Mucosa of rectum (tissue), 2 donors: ENCODE data around the gene ARHGEF2.

Experiments
- H3K27ac ChIP-seq, 2 donors: one replicate each; pipeline ENCODE4 v1.7.0; 2013; ENCODE audit warnings: inconsistent platforms in 2 of 2, low read depth in 2 of 2, low read length in 2 of 2
- H3K27me3 ChIP-seq, 2 donors: one replicate each; pipeline ENCODE4 v1.7.0; 2013; ENCODE audit warnings: low read length in 2 of 2; ENCODE audit not compliant: control insufficient read depth in 2 of 2, insufficient read depth in 2 of 2
- H3K36me3 ChIP-seq, 2 donors: one replicate each; pipeline ENCODE4 v1.7.0; 2013; ENCODE audit warnings: low read length in 2 of 2; ENCODE audit not compliant: control insufficient read depth in 2 of 2, insufficient read depth in 2 of 2
- H3K4me1 ChIP-seq, 2 donors: one replicate each; pipeline ENCODE4 v1.7.0; 2013; ENCODE audit warnings: low read length in 2 of 2, mild to moderate bottlenecking in 1 of 2; ENCODE audit not compliant: control insufficient read depth in 2 of 2, insufficient read depth in 2 of 2
- H3K4me3 ChIP-seq, 2 donors: one replicate each; pipeline ENCODE4 v1.7.0; 2013; ENCODE audit warnings: low read length in 2 of 2
- H3K9ac ChIP-seq, 2 donors: one replicate each; pipeline ENCODE4 v1.7.0; 2013; ENCODE audit warnings: low read length in 2 of 2, low read depth in 1 of 2, mild to moderate bottlenecking in 1 of 2
- H3K9me3 ChIP-seq, 2 donors: one replicate each; pipeline ENCODE4 v1.7.0; 2013; ENCODE audit warnings: low read length in 2 of 2; ENCODE audit not compliant: control insufficient read depth in 2 of 2
- donor health status: healthy.
- donor health status: Normal muscosa, but diverticular disease.

Gene ARHGEF2

DNA sequence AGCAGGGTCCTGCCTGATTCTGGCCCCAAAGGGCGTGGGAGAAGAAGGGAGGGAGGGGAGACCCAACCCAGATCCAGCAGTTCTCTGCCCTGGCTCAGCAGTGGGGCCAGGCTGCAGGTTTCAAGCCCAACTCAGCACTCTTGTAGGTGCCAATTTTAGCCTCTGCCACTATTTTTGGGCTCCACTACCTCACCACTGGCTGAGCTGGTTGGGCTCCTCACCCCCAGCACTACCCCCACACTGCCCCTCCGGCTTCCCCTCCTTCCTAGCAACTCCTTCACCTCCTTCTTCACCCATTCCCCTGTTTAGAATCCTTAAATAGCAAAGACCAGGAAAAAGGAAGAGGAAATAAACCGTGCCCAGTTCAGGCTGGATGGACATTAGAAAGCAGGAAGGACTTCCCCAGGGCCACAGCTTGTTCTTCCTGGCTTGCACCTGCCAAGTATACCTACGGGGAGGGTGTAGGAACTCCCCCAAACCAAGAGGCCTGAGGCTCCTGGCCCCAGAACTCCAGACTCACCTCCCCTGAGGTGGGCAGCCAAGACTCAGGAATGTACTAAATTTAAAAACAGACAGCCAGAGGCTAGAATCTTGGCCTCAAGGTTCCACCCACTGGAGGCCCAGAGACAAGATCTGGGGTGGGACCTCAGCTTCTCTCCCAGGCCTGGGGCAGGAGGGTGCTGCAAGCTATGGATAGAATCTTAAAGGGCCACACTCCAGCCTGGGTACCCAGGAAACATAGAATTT lies 1.4 kb upstream of the ARHGEF2 start:
- H3K27ac ChIP-seq, result peak overlapping the region; percentile 87 to 94
- no peaks in the 10 kb centered on the region for H3K27me3 ChIP-seq
- peaks cover 62 to 66% of the 10 kb centered on the region in 2 donors for H3K4me1 ChIP-seq
- H3K9me3 ChIP-seq, result no peaks in the 10 kb centered on the region
- H3K4me3 ChIP-seq, result peak overlapping the region; percentile 83 to 84
- H3K9ac ChIP-seq, result peak overlapping the region; percentile 82 to 83
- H3K36me3 ChIP-seq, result peaks cover 3% of the 10 kb centered on the region in 2 donors

DNA sequence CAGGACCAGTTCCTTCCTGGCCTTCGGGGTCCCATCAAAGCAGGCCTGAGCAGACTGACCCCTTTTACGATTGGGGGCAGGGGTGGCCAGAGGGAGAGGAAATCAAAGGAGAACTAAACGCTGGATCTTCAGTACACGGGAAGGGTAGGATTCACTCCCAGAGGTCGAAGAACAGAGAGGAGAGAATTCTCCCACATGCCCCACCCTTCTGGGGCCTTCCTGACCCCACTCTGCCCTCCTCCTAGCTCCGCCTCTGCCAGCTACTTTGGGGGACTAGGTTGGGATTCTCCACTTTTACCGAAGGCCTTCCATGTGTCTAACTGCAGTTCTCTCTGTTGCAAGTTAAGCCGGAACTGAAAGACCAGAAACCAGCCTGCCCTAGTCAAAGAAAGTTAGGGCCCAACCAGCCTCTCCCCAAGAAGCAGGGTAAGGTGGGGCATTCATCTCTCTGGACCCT lies 654 bp upstream of the ARHGEF2 start:
- peaks cover 65 to 70% of the 10 kb centered on the region in 2 donors for H3K4me1 ChIP-seq
- H3K9me3 ChIP-seq, result no peaks in the 10 kb centered on the region
- H3K9ac ChIP-seq, result peak overlapping the region; percentile 82 to 83
- H3K4me3 ChIP-seq, result peak overlapping the region; percentile 83 to 84
- no peaks in the 10 kb centered on the region for H3K27me3 ChIP-seq
- H3K27ac ChIP-seq, result peak overlapping the region; percentile 87 to 94
- H3K36me3 ChIP-seq, result peaks cover 3% of the 10 kb centered on the region in 2 donors

DNA sequence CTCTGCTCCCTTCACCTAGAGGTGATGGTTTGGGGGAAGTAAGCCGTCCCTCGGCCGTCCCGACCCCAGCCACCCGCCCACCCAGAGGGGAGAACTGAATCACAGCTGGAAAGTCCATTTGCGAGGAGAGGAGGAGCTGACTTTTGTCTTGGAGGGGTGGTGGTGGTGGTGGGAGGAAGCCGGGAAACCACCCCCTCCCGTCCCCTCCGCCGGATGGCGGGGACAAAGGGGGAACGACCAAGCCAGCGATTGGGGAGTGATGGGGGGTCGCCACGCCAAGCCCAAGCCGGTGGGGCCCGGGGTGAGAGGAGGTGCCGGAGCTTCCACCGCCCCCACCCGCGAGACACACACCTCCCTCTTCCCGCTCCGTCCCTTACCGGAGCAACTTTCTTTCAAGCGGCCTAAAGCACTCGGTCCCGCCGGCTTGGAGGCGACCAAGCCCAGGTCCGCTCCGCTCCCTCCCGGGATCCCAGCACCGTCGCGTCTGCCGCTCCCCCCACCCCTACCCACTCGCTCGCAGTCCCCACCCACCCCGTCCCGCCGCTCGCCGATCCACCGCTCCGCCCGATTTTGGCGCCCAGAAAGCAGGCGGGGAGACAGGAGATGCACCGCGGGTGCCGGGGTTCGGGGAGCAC lies 540 bp downstream of the ARHGEF2 start:
- Histone ChIP-seq H3K36me3 (peaks cover 0 to 7% of the 10 kb centered on the region in 2 donors), H3K4me1 (peaks cover 62 to 66% of the 10 kb centered on the region in 2 donors), H3K27ac (peak overlapping the region; percentile 87 to 94), H3K9me3 (no peaks in the 10 kb centered on the region), H3K4me3 (peak overlapping the region; percentile 83 to 84), H3K9ac (peak overlapping the region; percentile 82 to 83), H3K27me3 (no peaks in the 10 kb centered on the region)

DNA sequence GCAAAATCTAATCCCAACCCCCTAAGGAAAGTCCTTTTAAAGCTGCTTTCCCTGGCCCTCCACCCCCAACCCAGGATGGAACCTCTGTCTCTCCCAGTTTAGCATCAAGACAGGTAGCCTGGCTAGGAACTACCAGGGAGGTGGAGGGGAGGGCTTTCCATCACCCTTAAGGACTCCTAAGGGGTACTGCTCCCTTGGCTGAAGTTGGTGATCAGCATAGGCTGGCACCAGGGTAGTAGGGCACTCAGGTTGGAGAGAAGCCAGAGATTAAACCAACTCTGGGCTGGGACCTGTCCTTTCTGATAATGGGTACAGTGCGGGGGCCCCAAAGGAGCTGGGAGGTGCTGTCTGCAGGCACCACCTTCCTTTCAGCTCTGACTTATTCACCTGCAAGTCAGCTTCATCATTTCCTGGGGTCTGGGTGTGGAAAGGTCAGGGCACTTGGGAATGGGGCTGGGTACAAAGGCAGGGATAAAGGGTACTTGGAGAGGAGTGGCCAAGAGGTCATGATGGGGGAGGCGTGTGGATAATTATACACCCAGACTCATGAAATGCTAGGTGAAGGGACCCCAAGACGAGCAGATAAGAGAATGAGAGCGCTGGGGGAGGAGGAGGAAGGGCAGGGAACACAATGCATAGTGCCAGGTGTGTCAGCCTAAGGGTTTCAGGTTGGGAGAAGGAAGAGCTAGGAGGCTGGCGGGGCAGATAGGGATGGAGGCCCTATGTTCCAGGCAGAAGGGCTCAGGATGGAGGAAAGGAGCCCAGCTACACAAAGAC lies 1.2 kb downstream of the ARHGEF2 start:
- Histone ChIP-seq H3K4me3 (peak overlapping the region; percentile 83 to 84), H3K9ac (peak overlapping the region; percentile 82 to 83), H3K4me1 (peaks cover 66 to 69% of the 10 kb centered on the region in 2 donors), H3K27ac (peak overlapping the region; percentile 87 to 94), H3K27me3 (no peaks in the 10 kb centered on the region), H3K36me3 (peaks cover 0 to 5% of the 10 kb centered on the region in 2 donors), H3K9me3 (no peaks in the 10 kb centered on the region)

DNA sequence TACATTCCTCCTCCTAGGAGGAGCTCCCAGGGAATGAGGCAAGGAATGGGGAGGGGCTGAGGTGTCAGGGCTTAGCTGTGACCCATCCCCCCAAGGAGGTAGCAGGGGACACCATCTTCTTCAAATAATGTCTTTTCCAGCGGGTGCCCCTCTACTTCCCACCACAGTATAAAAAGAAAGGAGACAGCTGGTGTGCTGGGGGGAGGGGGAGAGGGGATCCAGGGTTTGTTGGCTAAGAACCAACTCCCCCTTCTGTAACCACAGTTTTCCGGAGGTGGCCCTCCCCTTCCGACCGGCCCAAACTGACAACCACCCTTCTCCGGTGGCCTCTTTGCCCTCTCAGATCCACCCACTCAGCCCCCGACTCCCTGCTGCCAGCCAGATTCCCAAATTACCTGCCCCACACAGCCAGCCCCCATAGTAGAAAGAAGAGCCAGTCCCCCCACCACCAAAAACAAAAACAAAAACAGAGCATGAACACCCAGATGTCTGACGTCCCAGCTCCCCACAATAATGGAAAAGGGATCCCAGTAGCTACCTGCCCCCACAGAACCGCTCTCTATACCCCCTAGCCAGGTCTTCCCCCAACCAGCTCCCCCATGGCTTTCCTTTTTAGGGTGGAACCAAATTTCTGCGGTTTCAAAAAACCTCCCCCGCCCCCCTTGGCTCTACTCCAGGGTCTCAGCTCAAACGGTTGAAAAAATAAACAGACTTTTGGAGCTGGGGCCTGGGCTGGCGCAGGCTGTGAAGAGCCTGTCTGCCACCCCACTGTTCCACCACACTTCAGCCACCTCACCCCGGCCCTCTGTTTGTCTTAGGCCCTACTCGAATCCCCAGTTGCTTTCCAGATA lies 2.1 kb downstream of the ARHGEF2 start:
- Histone ChIP-seq H3K4me1 (peaks cover 58 to 67% of the 10 kb centered on the region in 2 donors), H3K9me3 (no peaks in the 10 kb centered on the region), H3K27ac (peak overlapping the region; percentile 87 to 94), H3K4me3 (peak overlapping the region; percentile 83 to 84), H3K27me3 (no peaks in the 10 kb centered on the region), H3K36me3 (peaks cover 0 to 5% of the 10 kb centered on the region in 2 donors), H3K9ac (peak overlapping the region; percentile 82 to 83)

DNA sequence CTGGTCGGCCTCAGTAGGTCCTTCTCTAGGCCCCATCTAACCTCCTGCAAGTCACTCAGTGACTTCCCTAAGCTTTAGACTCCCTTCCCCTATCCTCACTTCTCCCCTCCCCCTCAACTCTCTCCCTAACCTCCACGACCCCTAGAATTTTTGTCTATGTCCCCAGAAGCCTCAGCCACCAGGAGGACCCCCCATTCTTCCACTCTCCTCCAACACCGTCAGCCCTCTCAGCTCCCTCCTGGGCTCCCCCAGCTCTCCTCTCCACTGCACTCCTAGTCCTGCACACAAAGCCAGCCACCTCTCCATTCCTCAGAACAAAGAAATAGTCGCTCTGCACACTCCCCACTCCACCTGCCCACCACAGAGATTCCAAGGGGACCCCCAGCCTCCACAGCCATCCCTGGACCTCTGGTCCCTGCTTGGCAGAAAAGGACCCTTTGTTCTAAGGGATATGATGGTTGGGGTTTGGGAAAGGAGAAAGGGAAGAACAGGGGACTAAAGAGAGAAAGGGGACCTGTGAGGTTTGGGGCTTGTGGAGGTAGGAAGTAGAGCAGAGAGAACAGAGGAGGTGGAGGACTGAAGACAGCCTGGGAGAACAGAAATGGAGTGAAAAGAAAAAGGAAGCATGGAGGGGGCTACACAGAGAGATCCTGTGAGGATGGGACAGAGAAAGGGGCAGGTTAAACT lies 2.8 kb downstream of the ARHGEF2 start:
- Histone ChIP-seq H3K4me3 (peak overlapping the region; percentile 68 to 84), H3K4me1 (peaks cover 54 to 65% of the 10 kb centered on the region in 2 donors)

DNA sequence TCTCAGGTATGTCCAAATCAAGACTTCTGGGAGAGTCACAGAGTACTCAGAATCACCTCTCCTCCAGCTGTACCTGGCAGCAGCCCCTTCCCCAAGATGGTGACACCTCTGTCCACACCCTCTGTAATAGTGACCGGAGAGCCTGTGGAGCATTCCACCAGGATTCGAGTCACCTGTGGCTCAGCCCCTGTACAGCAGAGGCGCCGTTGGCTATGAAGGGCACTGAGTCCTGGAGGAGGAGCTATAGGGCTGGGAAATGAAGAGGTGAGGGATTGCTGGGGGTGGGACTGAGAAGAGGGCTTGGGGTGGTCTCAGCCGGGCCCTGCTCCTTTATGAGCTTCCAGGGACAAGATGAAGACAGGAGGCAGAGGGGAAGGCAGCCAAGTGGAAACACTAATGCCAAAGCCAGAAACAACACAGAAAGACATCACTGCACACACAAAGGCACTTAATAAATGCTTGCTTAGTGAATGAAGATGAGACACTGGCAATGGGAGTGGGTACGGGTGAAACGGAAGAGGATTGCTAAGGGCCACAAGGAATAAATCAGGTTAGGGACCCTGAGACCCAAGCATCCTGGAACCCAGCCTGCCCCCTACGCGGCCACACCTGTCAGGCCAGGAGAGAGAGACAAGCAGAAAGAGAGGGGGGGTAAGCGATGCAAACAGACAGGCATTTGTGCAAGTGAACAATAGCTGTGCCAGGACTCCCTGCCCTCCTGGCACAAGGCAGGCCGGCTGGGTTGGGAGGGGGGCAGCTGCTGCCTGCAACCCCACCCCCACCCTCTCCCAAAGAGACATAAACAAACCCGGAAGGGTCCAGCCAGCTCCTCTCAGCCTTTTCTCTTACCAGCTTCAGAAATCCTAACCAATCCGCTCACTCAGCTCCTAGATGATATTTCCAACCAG lies 3.9 kb downstream of the ARHGEF2 start:
- peak overlapping the region; percentile 43 to 82 for H3K9ac ChIP-seq
- H3K4me3 ChIP-seq, result peak overlapping the region in 1 of 2 donors; percentile 68
- H3K4me1 ChIP-seq, result peaks cover 53 to 64% of the 10 kb centered on the region in 2 donors
- no peaks in the 10 kb centered on the region for H3K9me3 ChIP-seq
- peak overlapping the region; percentile 4 to 94 for H3K27ac ChIP-seq
- peaks cover 7 to 10% of the 10 kb centered on the region in 2 donors for H3K36me3 ChIP-seq
- H3K27me3 ChIP-seq, result no peaks in the 10 kb centered on the region

More for the DNA sequence above, 2.8 kb downstream of the ARHGEF2 start:
- peak overlapping the region; percentile 43 to 82 for H3K9ac ChIP-seq
- peak overlapping the region; percentile 55 to 94 for H3K27ac ChIP-seq
- H3K9me3 ChIP-seq, result no peaks in the 10 kb centered on the region
- no peaks in the 10 kb centered on the region for H3K27me3 ChIP-seq
- peaks cover 0 to 5% of the 10 kb centered on the region in 2 donors for H3K36me3 ChIP-seq

DNA sequence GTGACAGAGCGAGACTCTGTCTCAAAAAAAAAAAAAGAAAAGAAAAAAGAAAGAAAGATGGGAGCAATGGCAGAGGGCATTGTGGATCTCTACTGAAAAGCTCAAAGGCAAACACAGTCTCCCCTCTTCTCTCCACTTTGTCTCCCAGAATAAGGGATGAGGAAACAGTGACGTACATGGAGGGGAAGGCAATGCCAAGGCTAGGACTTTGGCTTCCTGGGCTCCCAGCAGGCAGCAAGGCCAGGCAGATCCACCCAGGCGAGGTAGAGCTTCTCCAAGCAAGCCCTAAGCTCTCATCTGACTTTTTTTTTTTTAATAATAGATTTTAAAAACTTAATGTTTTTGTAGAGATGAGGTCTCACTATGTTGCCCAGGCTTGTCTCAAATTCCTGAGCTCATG lies 4.6 kb downstream of the ARHGEF2 start:
- Histone ChIP-seq H3K36me3 (peaks cover 14 to 16% of the 10 kb centered on the region in 2 donors), H3K27ac (no peak overlapping the region), H3K4me1 (peaks cover 53 to 62% of the 10 kb centered on the region in 2 donors), H3K9me3 (no peaks in the 10 kb centered on the region), H3K27me3 (no peaks in the 10 kb centered on the region), H3K4me3 (no peak overlapping the region), H3K9ac (no peak overlapping the region)
